Measurements from ENCODE around the gene HSFX4. TPM values are rescaled to one million over a fixed set of nuclear protein-coding genes. Genes with fewer than 3 reads are reported as not detected.

The HSFX4 gene
- polyA plus RNA-seq, 3 donors, result not detected

DNA sequence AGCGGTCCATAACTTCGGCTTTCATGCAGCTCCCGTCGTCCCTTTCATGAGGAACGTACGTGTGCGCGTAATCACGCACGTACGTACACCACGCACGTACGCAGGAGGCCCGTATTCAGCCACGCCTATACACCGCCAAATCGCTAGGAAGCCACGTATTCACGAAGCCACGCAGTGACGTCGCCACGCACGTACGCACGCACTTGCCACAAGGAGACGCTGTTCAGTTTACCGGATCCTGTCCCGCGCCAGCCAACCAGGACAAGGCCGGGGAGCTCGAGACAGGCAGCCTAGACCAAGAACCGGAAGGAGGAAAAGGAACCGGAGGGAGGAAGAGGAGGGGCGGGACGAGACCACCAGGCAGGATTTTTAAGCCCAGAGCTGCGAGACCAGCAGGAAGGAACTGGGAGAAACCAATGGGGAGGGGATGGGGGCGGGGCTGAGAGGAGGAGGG lies 9.1 kb downstream of the HSFX4 start, which contains the start of gene EOLA2:
Gene EOLA2, minus strand, starts transcription at position 65 of the 454 bp plus-strand sequence. CDS start 4,617 bp downstream, outside the sequence.
- Histone ChIP-seq H4K20me1 (ENCODE audit: insufficient read depth, low read length) (no peaks in the 10 kb centered on the region), H3K4me2 (replicated peaks; ENCODE audit: extremely low read depth, low read length, poor library complexity, severe bottlenecking) (peak within 1 kb of the TSS; percentile 77), H3K4me3 (replicated peaks in 1 of 3; ENCODE audit: low read depth in 2 of 3, low read length in 3 of 3) (peak within 1 kb of the TSS; percentile 54 to 82 (median 81)), H3K36me3 (replicated peaks in 1 of 2; ENCODE audit: control insufficient read depth in 1 of 2, insufficient read depth in 2 of 2, low read length in 2 of 2) (peaks cover 3 to 5% of the 10 kb centered on the region in 2 donors), H3K4me1 (ENCODE audit: control insufficient read depth in 1 of 2, insufficient read depth in 2 of 2, low read length in 2 of 2) (peaks cover 10 to 16% of the 10 kb centered on the region in 2 donors), H3K27ac (ENCODE audit: low read depth in 1 of 2, low read length in 2 of 2) (peak within 1 kb of the TSS; percentile 87 to 95), H3K27me3 (ENCODE audit: control insufficient read depth in 2 of 2, insufficient read depth in 2 of 2, low read length in 2 of 2) (no peaks in the 10 kb centered on the region), H3K79me2 (ENCODE audit: insufficient read depth, low read length) (peaks cover 11% of the 10 kb centered on the region), H2AFZ (ENCODE audit: insufficient read depth, low read depth, low read length, poor library complexity, severe bottlenecking) (peak within 1 kb of the TSS; percentile 76), H3K9ac (ENCODE audit: insufficient read depth, low read length, poor library complexity, severe bottlenecking) (peak within 1 kb of the TSS; percentile 77), H3K9me3 (replicated peaks in 1 of 2; ENCODE audit: control insufficient read depth in 1 of 2, insufficient read depth in 1 of 2, low read length in 2 of 2) (no peaks in the 10 kb centered on the region)
- Mint-ChIP-seq H3K9me3 (peaks cover 0 to 15% (median 8%) of the 10 kb centered on the region in 7 donors), H3K36me3 (peaks cover 11 to 14% of the 10 kb centered on the region in 2 donors), H3K4me3 (peak within 1 kb of the TSS; percentile 77 to 89), H3K4me1 (peaks cover 19% of the 10 kb centered on the region), H3K27me3 (ENCODE audit: low read depth in 3 of 3) (peaks cover 0 to 2% (median 1%) of the 10 kb centered on the region in 3 donors), H3K27ac (peak within 1 kb of the TSS; percentile 95 to 99 (median 98))
- TF ChIP-seq, protein P1, sequence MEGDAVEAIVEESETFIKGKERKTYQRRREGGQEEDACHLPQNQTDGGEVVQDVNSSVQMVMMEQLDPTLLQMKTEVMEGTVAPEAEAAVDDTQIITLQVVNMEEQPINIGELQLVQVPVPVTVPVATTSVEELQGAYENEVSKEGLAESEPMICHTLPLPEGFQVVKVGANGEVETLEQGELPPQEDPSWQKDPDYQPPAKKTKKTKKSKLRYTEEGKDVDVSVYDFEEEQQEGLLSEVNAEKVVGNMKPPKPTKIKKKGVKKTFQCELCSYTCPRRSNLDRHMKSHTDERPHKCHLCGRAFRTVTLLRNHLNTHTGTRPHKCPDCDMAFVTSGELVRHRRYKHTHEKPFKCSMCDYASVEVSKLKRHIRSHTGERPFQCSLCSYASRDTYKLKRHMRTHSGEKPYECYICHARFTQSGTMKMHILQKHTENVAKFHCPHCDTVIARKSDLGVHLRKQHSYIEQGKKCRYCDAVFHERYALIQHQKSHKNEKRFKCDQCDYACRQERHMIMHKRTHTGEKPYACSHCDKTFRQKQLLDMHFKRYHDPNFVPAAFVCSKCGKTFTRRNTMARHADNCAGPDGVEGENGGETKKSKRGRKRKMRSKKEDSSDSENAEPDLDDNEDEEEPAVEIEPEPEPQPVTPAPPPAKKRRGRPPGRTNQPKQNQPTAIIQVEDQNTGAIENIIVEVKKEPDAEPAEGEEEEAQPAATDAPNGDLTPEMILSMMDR (IDR thresholded peaks at IDR 0.05), result peak; percentile 36
- intact Hi-C loops (cut with micrococcal nuclease), result no loop called here
- DNase-seq, result peak; percentile 92 to 98 (median 98)
- WGBS (ENCODE audit: insufficient coverage), result 0% methylated on average over 31 of the region's 39 CpGs

DNA sequence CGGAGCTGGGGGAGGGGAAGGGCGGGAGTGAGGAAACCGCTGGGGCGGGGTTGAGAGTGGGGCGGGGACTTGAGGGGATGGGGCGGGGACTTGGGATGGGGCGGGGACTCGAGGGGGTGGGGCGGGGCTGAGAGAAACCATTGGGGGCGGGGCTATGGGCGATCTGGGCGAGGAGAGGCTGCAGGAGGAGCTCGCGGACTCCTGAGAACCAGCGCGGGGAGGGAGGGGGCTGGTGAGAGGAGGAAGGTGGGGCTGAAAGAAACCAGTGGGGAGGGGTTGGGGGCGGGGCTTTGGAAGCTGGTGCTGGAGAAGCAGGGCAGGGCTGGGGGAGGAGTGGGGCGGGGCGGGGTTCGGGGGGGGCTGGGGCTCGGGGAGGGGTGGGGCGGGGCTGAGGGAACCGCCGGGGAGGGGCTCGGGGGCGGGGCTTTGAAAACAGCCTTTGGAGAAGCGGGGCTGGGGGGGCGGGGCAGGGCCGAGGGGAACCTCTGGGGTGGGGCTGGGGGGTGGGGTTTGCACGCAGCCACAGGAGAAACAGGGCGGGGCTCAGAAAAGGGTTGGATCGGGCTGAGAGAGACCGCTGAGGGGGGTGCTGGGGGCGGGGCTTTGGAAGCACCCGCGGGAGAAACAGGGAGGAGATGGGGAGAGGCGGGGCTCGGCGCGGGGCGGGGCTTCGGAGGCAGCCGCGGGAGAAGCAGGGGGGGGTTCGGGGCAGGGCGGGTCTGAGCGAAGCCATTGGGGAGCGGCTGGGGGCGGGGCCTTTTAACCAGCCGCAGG lies 9.7 kb downstream of the HSFX4 start:
- WGBS (ENCODE audit: insufficient coverage), result 0% methylated on average over 4 of the region's 50 CpGs
- intact Hi-C loops (cut with micrococcal nuclease), result no loop called here
- H3K27ac Mint-ChIP-seq, result peak overlapping the region; percentile 42 to 99 (median 98)

More for the DNA sequence above, 9.7 kb downstream of the HSFX4 start:
- Histone ChIP-seq H3K27me3 (ENCODE audit: control insufficient read depth in 2 of 2, insufficient read depth in 2 of 2, low read length in 2 of 2) (no peaks in the 10 kb centered on the region), H3K4me2 (replicated peaks; ENCODE audit: extremely low read depth, low read length, poor library complexity, severe bottlenecking) (peak overlapping the region; percentile 71), H3K27ac (ENCODE audit: low read depth in 1 of 2, low read length in 2 of 2) (peak overlapping the region; percentile 87 to 95), H3K4me3 (replicated peaks in 1 of 3; ENCODE audit: low read depth in 2 of 3, low read length in 3 of 3) (peak overlapping the region in 2 of 3 experiments; percentile 81 to 82), H2AFZ (ENCODE audit: insufficient read depth, low read depth, low read length, poor library complexity, severe bottlenecking) (no peak overlapping the region), H4K20me1 (ENCODE audit: insufficient read depth, low read length) (no peaks in the 10 kb centered on the region), H3K9ac (ENCODE audit: insufficient read depth, low read length, poor library complexity, severe bottlenecking) (peak overlapping the region; percentile 77), H3K36me3 (replicated peaks in 1 of 2; ENCODE audit: control insufficient read depth in 1 of 2, insufficient read depth in 2 of 2, low read length in 2 of 2) (peaks cover 0 to 8% of the 10 kb centered on the region in 2 donors), H3K9me3 (replicated peaks in 1 of 2; ENCODE audit: control insufficient read depth in 1 of 2, insufficient read depth in 1 of 2, low read length in 2 of 2) (no peaks in the 10 kb centered on the region), H3K4me1 (ENCODE audit: control insufficient read depth in 1 of 2, insufficient read depth in 2 of 2, low read length in 2 of 2) (peaks cover 10 to 16% of the 10 kb centered on the region in 2 donors), H3K79me2 (ENCODE audit: insufficient read depth, low read length) (peaks cover 11% of the 10 kb centered on the region)
- H3K4me3 Mint-ChIP-seq, result no peak overlapping the region
- peaks cover 0 to 15% (median 8%) of the 10 kb centered on the region in 7 donors for H3K9me3 Mint-ChIP-seq
- peaks cover 7 to 15% of the 10 kb centered on the region in 2 donors for H3K36me3 Mint-ChIP-seq
- peak; percentile 84 to 94 (median 92) for DNase-seq
- H3K27me3 Mint-ChIP-seq (ENCODE audit: low read depth in 3 of 3), result peaks cover 0 to 3% (median 2%) of the 10 kb centered on the region in 3 donors
- TF ChIP-seq, protein P1 (IDR thresholded peaks at IDR 0.05), result no peak
- H3K4me1 Mint-ChIP-seq, result peaks cover 21% of the 10 kb centered on the region
